ENCODE data around the gene KRTAP10-7.
"Not testable (repeated sequence)": the region's sequence is repeated elsewhere in the genome, so short reads cannot be mapped to it uniquely, and the experiment has no call there.

Gene KRTAP10-7, protein sequence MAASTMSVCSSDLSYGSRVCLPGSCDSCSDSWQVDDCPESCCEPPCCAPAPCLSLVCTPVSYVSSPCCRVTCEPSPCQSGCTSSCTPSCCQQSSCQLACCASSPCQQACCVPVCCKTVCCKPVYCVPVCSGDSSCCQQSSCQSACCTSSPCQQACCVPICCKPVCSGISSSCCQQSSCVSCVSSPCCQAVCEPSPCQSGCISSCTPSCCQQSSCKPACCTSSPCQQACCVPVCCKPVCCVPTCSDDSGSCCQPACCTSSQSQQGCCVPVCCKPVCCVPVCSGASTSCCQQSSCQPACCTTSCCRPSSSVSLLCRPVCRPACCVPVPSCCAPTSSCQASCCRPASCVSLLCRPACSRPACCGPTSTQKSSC

DNA sequence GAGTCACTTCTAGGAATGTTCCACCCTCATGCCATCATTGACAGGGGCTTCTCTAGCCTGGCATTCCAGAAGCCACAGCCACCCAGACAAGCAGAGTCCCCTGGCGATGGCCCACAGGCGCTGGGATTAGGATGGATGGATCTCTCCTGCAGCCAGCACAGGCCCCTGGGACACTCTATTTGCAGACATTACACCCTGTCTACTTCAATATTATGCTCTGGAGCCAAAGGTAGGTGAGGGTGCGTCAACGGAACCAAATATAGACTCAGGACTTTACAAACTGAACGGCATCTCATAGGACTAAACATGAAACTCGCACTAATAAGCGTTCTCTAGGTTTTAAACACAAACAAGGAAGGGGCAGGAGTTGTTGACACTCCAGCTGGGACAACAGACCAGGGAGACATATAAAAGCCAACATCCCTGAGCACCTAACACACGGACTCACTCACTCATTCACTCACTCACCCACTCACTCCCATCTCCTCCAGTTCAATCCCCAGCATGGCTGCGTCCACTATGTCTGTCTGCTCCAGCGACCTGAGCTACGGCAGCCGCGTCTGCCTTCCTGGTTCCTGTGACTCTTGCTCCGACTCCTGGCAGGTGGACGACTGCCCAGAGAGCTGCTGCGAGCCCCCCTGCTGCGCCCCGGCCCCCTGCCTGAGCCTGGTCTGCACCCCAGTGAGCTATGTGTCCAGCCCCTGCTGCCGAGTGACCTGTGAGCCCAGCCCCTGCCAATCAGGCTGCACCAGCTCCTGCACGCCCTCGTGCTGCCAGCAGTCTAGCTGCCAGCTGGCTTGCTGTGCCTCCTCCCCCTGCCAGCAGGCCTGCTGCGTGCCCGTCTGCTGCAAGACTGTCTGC lies at the start of gene KRTAP10-7:
Gene KRTAP10-7, plus strand, starts transcription at position 480 of the 861 bp plus-strand sequence. Its CDS starts 25 bp downstream, at position 505.
- not testable (repeated sequence) for DNase-seq

DNA sequence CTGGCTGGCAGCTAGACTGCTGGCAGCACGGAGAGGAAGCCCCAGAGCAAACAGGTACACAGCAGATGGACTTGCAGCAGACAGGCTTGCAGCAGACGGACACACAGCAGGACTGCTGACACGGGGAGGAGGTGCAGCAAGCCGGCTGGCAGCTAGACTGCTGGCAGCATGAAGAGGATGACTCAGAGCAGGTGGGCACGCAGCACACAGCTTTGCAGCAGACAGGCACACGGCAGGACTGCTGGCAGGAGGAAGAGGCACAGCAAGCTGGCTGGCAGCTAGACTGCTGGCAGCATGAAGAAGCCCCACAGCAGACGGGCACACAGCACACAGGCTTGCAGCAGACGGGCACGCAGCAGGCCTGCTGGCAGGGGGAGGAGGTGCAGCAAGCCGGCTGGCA lies 49.6 kb upstream of the KRTAP10-7 start:
- no peak for DNase-seq

DNA sequence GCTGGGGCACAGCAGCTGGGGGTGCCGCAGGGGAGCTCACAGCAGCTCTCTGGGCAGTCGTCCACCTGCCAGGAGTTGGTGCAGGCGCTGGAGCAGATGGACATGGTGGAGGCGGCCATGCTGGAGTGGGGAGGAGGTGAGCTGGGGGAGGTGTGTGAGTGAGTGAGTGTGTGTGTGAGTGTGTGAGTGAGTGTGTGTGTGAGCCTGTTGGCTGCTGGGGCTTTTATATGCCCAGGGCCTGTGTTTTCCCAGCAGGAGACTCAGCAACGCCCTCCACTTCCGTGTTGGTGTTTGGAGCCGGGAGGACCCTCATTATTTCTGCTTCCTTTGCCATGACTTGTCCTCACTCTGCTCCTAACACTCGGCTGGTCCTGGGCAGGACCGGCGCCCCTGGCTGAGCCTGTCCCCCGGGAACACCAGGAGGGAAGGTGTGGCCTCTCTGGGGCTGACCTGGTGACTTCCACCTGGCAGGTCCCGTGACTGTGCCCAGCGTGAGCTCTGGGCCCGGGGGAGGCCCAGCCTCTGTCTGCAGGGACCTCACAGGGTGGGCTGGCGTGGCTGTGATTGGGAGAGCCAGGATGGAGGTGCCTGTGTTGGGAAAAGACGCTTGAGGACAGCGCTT lies 48.9 kb upstream of the KRTAP10-7 start, which contains the start of gene KRTAP10-2:
Gene KRTAP10-2, minus strand, starts transcription at position 166 of the 622 bp plus-strand sequence. Its CDS starts 47 bp downstream, at position 119.
- DNase-seq = no peak

DNA sequence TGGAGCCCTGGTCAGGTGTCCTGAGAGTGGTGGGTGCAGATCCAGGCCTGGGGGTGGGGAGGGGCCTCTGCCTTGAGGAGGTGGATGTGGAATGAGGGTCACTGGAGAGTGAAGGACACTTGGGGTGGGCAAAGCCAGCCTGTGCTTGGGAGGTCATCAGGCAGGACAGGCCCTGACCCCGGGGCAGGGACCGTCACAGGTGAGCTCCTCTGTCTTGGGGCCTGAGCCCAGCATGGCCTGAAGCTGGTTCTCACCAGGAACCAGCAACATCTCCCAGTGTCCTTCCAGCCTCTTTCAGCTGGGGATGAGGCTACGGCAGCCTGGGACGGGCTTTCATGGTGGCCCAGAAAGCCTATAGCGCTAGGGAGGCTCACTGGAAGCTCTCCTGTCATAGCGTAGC lies 48.3 kb upstream of the KRTAP10-7 start:
- no peak for DNase-seq

DNA sequence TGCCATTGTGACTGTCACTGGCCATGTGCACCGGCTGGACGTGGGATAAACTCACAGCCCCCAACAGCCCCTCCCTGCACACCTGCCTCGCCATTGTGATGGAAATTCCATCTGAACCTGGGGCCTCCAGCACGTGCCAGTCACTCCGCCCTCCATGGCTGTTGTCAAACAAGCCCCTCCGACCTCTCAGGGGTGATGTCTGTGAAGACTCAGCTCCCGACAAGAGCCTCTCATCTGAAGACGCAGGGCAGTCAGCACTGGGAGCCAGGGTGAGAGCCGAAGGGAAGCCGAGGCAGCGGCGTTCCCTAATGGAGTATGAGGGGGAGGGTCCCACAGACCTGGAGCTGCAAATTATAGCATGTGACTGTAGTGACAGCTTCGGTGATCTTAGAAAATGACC lies 47.7 kb upstream of the KRTAP10-7 start:
- no peak for DNase-seq

DNA sequence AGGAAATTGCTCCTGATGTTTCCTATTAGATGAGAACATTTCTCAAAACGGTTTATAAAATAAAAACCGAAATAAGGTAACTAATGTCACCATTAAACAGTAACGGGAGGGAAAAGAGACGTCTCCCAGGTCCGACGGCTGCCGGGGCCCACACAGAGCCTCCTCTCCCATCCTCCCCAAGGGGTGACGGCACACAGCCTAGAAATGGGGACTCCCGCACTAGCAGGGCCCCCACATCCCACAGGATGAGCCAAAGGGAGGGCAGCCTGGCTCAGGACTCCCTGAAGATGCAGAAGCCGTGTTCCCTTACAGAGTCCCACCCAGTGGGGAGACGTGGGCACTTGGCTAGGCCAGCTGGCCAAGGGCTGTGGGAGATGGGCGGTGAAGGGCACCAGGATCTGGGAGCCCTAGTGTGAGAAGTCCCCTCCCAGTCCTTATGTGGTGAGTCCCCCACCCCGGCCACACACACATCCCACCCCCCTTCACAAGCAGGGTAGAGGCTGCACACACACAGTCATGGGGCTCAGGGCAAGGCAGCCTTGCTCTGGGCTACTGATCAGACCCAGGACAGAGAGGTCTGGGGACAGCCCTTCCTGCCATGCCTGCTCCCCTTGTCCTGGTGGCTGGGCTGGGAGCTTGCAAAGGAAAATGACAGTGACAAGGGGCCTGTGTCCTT lies 45.1 kb upstream of the KRTAP10-7 start:
- no peak for DNase-seq

DNA sequence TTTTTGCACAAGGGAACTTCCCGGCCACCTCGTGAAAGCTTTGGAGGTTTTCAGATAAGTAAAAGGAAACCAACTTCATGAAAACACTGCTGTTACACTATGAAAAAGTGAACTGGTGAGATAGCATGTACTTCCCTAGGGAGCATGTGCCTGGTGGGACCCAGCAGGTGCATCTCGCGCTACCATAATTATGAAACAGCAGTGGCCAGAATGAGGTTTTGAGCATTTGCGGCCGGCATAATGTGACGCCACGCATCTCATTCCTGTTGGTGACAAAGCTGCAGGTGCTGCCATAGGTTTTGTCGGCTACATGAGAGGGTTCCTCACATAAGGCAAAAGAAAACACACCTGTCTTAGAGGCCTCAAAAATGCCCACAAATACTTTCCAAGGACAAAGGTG lies 43.5 kb upstream of the KRTAP10-7 start:
- DNase-seq = no peak

DNA sequence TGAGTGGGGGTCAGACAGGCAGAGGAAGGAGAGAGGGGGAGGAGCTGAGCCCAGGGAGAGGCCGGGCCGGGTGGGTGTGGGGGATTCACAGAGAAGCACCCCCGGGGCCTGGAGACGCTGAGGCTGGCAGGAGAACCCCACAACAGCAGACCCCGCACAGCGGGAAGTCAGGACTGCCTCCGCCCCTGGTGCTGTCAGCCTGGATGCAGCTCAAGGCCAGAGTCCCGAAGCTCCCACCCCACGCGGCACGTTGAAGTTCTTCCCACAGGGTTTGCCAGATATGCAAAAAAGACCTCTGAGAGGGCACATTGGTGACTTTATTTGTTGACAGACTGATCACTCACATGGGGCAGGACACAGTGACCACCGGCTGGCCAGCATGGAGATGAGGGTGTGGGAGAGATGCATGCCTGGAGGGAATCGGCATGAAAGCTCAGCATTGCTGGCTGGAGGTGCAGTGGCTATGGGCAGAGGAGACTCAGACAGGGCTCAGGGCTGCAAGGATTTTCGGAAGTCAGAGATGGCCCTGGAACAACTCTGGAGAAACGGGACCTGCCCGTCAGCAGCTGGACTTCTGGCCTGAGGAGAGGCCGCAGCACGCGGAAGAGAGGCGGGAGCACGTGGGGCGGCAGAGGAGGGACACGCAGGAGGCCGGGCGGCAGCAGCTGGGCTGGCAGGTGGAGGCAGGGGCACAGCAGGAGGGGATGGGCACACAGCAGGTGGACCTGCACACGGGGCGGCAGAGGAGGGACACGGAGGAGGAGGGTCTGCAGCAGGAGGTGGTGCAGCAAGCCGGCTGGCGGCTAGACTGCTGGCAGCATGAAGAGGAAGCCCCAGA lies 42.7 kb upstream of the KRTAP10-7 start:
- DNase-seq = no peak

DNA sequence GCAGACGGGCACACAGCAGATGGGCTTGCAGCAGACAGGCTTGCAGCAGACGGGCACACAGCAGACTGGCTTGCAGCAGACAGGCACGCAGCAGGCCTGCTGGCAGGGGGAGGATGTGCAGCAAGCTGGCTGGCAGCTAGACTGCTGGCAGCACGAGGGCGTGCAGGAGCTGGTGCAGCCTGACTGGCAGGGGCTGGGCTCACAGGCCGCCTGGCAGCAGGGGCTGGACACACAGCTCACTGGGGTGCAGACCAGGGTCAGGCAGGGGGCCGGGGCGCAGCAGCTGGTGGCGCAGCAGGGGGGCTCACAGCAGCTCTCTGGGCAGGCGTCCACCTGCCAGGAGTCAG lies 42.1 kb upstream of the KRTAP10-7 start:
- not testable (repeated sequence) for DNase-seq

DNA sequence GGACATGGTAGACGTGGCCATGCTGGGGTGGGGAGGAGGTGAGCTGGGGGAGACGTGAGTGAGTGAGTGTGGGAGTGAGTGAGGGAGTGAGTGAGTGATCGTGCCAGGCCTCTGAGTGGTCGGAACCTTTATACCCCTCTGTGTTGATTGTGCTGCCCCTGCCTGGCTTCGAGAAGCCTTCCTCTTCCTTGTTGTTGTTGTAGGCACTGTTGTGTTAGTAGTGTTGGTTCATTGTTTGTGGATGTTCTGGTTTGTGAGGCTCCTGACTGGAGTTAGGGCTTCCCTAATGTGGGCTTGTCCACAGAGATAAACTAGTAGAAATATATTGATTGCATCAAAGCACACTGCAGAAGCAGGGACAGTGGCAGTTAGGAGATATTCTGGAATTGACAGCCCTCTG lies 41.7 kb upstream of the KRTAP10-7 start, which contains the start of gene KRTAP10-3:
Gene KRTAP10-3, minus strand, starts transcription at position 101 of the 400 bp plus-strand sequence. Its CDS starts 80 bp downstream, at position 21.
- DNase-seq = no peak

DNA sequence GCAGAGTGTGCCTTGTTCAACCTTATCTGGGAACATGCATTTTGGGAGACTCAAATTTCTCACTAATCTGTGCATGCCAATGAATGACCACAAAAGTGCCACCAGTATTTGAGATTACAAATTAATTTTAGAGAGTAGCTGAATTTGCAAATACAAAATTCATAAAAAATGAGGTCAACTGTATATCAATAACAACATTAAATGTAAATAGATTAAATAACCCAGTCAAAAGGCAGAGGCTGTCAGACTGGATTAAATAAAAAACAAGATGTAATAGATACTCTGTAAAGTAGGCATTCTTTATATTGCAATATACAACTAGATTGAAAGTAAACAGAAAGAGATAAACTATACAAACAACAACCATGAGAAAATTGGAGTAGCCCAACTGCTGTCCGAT lies 36.3 kb upstream of the KRTAP10-7 start:
- DNase-seq = no peak

DNA sequence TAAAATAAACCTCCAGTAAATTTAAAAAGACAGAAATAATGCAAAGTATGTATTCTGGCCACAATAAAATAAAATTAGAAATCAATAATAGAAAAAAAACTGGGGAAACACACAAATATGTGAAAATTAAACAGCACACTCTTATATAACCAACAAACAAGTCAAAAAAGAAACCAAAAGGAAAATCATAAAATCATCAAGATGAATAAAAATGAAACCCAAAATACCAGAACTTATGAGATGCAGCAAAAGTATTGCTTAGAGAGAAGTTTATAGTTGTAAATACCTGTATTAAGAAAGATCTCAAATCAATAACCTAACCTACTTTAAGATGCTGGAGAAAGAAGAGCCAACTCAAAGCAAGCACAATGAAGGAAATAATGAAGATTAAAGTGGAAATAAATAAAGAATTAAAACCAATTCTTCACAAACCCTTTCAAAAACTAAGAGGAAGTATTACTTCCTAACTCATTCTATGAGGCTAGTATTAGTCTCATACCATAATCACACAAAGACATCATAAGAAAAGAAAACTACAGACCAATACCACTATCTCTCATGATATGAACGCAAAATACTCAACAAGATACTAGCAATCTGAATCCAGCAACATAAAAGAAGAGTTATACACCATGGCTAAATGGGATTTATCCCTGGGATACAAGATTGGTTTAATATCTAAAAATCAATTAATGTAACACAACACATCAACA lies 35.4 kb upstream of the KRTAP10-7 start:
- no peak for DNase-seq

DNA sequence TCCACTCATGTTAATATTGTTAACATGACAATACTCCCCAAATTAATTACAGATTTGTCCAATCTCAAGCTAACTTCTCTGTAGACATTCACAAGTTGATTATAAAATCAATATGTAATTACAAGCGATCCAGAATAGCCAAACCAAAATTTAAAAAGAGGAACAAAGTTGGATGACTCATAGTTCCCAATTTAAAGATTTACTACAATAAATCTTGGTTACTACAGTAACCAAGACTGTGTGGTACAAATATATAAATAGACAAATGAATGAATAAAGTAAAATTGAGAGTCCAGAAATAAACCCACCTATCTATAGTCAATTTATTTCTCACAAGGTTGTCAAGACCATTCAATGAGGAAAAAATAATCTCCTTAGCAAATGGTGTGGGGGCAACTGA lies 34.0 kb upstream of the KRTAP10-7 start:
- DNase-seq = no peak

DNA sequence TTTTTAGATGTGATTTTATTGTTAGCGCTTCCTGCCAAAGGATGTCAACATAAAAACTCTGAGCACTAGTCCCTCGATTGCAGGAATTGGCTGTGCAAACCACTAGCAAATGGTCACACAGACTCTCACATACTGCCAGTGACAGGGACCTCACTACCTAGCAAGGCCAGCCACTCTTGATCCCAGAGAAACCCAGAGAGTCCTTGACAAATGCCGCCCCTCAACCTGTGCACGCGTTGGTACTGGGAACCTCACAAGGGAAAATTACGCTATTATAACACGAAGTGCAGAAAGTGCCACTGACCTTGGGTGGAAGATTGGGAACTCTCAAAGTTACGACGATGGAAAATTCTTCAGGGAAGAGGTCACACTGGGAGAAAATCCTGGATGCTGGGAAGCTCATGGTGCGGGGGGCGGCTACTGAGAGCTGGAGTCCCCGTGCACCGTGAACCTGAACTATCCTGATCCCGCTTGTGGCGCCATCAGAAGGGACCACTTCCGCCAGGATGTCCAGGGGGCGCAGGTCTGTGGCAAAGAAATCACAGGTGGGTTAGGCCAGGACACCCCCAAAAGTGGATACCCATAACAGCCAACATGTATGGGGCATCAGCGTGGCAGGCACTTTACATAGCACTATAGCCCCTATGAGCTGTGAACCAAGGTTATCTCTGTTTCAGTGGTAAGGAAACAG lies 32.8 kb upstream of the KRTAP10-7 start:
- DNase-seq = no peak

DNA sequence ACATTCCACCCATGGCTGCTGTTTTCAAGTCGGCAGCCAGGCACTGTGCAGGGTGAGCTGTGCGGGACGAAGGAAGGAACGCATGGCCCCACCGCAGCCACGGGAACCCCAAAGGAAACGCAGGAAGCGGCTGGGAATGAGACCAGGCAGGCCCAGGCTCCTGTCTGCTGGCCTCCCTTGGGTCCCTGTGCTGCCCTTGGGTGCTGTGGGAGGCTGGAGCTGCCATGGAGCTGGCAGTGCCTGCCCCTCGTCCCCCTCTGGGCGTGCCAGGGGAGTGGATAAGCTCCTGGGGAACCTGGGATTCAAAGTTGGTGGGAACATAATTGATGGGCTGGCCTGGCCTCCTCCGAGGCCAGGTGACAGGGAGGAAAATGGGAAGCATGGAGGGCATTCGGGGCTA lies 32.1 kb upstream of the KRTAP10-7 start:
- DNase-seq = no peak

DNA sequence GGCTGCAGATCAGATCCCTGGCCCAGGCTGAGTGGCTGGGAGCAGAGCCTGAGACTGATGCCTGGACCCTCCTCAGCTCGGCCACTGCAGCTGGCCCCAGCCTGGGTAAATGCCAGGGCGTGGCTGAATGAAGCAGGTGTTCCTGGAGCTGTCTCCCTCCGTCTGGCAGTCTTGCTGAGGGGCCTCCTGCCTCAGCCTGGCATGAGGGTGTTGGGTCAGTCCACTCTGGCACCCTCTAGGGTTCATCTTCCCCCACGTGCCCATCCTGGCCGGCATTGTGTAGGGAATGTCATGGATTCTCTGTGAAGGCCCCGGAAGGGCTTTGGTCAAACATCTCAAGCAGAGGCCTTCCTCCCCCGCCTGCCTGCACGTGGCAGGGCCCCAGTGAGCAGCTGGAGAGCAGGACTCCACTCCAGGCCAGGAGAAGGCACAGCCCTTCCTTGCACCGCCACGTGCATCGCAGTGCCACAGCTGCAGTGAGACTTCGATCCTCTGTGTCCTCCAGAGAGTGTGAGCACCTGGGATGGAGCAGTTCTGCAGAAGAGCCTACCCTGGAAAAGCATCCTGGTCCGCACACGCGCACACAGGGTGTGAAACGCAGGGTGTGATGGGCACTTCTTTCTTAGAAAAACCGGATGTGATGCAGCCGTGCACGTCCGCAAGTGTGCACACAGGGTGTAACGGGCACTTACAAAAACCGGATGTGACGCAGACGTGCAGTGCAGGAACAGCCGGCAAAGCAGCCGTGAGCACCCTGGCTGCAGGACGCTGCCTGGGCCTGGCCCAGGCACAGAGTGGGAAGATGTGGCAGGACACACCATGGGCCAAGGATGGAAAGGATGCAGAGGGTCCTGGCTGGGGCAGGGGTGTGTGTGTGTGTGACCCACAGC lies 31.5 kb upstream of the KRTAP10-7 start:
- no peak for DNase-seq

DNA sequence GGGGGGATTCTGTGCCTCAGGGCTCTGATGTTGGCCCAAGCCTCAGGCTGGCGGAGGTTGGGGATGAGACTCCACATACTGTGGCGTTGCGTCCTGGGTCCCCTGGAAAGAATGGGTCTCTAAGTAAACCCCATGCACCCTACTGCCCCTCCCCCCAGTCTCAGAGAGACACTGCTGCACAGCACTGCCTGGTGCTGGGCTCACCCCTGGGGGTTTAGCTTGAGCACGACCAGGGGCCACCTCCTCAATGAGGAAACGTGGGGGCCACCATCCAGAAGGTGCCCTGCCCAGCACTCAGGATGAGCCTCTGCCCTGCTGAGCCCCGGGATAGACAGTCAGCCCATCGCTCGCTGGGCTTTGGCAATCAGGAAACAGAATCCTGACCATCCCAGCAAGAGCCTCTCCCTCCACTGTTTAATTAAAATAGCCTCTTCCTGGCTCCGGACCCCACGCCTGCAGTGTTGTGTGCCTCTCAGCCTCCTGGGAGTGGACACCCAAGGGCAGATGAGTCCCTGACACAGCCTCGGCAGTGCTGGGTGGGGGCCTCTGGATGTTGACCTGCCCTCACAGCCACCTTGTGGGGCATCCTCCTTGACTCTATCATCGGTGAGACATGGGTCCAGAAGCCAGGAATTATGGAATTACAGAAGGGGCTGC lies 30.4 kb upstream of the KRTAP10-7 start:
- no peak for DNase-seq

DNA sequence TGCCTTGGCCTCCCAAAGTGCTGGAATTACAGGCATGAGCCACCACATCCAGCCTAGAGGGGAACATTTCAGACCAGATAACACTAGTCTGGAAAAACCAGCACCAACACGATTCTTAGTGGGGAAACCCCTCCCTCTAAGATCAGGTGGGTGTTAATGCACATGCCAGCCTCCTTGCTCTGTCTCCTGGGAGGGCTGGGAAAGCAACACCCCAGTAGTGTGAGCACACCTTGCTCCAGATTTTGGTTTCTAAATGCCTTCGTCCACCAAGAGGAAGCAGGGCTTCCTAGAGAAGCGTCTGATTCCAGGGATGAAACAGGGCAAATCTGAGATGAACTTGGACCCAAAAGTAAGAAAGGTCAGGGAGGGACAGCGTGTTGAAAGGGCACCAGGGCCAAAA lies 29.1 kb upstream of the KRTAP10-7 start:
- DNase-seq = no peak

All from NCI-H2171 treated with DMSO at 0.1 percent for 48 hours (cell line).